ENCODE data around the gene ROPN1L. TPM values are rescaled to one million over a fixed set of nuclear protein-coding genes. Genes with fewer than 3 reads are reported as not detected.

Gene ROPN1L
- total and polyA plus RNA-seq, 2 of the 8 experiments (the other 6 are each of a cell fraction or from before 2014, with no cell fraction given), result 0.24 to 0.73 TPM

DNA sequence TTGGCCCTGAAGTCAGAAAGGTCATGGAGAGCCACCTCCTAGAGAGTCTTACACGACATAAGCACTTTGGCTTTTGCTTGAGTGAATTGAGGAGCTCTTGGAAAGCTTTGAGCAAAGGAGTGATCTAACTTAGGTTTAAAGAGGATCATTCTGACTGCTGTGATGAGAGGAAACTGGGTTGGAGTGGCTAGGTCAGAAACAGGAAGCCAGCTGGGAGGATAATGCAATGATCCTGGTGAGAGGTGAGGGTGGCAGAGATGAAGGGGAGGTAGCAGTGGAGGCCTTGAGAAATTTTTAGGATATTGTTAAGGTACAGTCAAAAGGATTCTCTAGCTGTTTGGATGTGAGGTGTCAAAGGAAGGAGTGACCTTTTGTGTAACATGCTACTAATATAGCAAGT lies 32.2 kb upstream of the ROPN1L start (continued):
- TF ChIP-seq, protein P1, sequence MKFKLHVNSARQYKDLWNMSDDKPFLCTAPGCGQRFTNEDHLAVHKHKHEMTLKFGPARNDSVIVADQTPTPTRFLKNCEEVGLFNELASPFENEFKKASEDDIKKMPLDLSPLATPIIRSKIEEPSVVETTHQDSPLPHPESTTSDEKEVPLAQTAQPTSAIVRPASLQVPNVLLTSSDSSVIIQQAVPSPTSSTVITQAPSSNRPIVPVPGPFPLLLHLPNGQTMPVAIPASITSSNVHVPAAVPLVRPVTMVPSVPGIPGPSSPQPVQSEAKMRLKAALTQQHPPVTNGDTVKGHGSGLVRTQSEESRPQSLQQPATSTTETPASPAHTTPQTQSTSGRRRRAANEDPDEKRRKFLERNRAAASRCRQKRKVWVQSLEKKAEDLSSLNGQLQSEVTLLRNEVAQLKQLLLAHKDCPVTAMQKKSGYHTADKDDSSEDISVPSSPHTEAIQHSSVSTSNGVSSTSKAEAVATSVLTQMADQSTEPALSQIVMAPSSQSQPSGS (IDR thresholded peaks at IDR 0.05; ENCODE audit: low read length), result no peak
- no peak for TF ChIP-seq ZNF274 (IDR thresholded peaks at IDR 0.05; ENCODE audit: borderline replicate concordance, extremely low read depth, low read length)

Data from H1 (cell line).